ENCODE data around the gene REXO5. TPM values are rescaled to one million over a fixed set of nuclear protein-coding genes. Genes with fewer than 3 reads are reported as not detected.

REXO5 gene
- total RNA-seq, 1 experiment from 2014 or later = 4.0 TPM

GRCh38 chr16:20871258-20871657 is 64.9 kb downstream of the REXO5 start:
- 0 out of 2 replicates have a peak, but pooled peaks cover 4% of the 10 kb centered on the region for H4K20me1 ChIP-seq (ENCODE audit: low read length)
- H3K27ac ChIP-seq (ENCODE audit: low read length) = no peak overlapping the region
- H3K9me3 ChIP-seq (ENCODE audit: low read length) = no peaks in the 10 kb centered on the region
- intact Hi-C loops (cut with micrococcal nuclease) = no loop called here
- no peak overlapping the region for H2AFZ ChIP-seq (ENCODE audit: low read length)
- H3K4me1 ChIP-seq (ENCODE audit: insufficient read depth, low read length) = peaks cover 12% of the 10 kb centered on the region
- H3F3A ChIP-seq (ENCODE audit: low read length, unreplicated experiment) = no peaks in the 10 kb centered on the region
- POLR2A ChIA-PET (ENCODE audit: unreplicated experiment) = no interaction called here
- H3K79me2 ChIP-seq (ENCODE audit: low read length) = peaks cover 94% of the 10 kb centered on the region
- H3K4me2 ChIP-seq (ENCODE audit: low read length) = no peak overlapping the region
- no peak overlapping the region for H3K9ac ChIP-seq (ENCODE audit: low read length)
- no peaks in the 10 kb centered on the region for H3K27me3 ChIP-seq (ENCODE audit: low read length)
- TF ChIP-seq EZH2 (IDR thresholded peaks at IDR 0.05; ENCODE audit: low read length, unreplicated experiment) = no peak
- CTCF ChIA-PET = no interaction called here
- no TSS peak for BruUV-seq (replicated peaks)
- no peaks in the 10 kb centered on the region for H3K36me3 ChIP-seq (ENCODE audit: low read depth, low read length)
- DNase-seq = no peak
- no peak for ATAC-seq
- H3K4me3 ChIP-seq (ENCODE audit: low read length) = no peak overlapping the region
- H3K9me2 ChIP-seq (replicated peaks; ENCODE audit: low read length) = no peaks in the 10 kb centered on the region

GRCh38 chr16:20871941-20872815 is 65.9 kb downstream of the REXO5 start:
- POLR2A ChIA-PET (ENCODE audit: unreplicated experiment) = no interaction called here
- no peak overlapping the region for H2AFZ ChIP-seq (ENCODE audit: low read length)
- no peaks in the 10 kb centered on the region for H3K9me2 ChIP-seq (replicated peaks; ENCODE audit: low read length)
- ATAC-seq (no peak), DNase-seq (no peak)
- H3K36me3 ChIP-seq (ENCODE audit: low read depth, low read length) = no peaks in the 10 kb centered on the region; the same call in 1 of the 2 replicates
- 0 out of 2 replicates have a peak, but pooled peaks cover 4% of the 10 kb centered on the region for H4K20me1 ChIP-seq (ENCODE audit: low read length)
- H3K4me3 ChIP-seq (ENCODE audit: low read length) = no peak overlapping the region
- no TSS peak for BruUV-seq (replicated peaks)
- H3K9ac ChIP-seq (ENCODE audit: low read length) = no peak overlapping the region
- H3K79me2 ChIP-seq (ENCODE audit: low read length) = peaks cover 94% of the 10 kb centered on the region
- no peaks in the 10 kb centered on the region for H3F3A ChIP-seq (ENCODE audit: low read length, unreplicated experiment)
- TF ChIP-seq CTCF (conservative IDR thresholded peaks at IDR 0.05; ENCODE audit: low read depth, low read length) = no peak
- no peak for TF ChIP-seq EZH2 (IDR thresholded peaks at IDR 0.05; ENCODE audit: low read length, unreplicated experiment)
- no peak for TF ChIP-seq EZH2phosphoT487 (IDR thresholded peaks at IDR 0.05; ENCODE audit: borderline replicate concordance, low read length)
- no peaks in the 10 kb centered on the region for H3K27me3 ChIP-seq (ENCODE audit: low read length)
- H3K4me1 ChIP-seq (ENCODE audit: insufficient read depth, low read length) = peaks cover 5% of the 10 kb centered on the region
- no peak overlapping the region for H3K4me2 ChIP-seq (ENCODE audit: low read length)
- CTCF ChIA-PET = no interaction called here
- H3K27ac ChIP-seq (ENCODE audit: low read length) = no peak overlapping the region
- intact Hi-C loops (cut with micrococcal nuclease) = no loop called here
- H3K9me3 ChIP-seq (ENCODE audit: low read length) = no peaks in the 10 kb centered on the region

GRCh38 chr16:20873331-20873730 is 67.0 kb downstream of the REXO5 start:
- ATAC-seq (no peak), DNase-seq (no peak)
- Histone ChIP-seq H3K27me3 (ENCODE audit: low read length) (no peaks in the 10 kb centered on the region), H4K20me1 (ENCODE audit: low read length) (0 out of 2 replicates have a peak, but pooled peaks cover 4% of the 10 kb centered on the region), H3K4me1 (ENCODE audit: insufficient read depth, low read length) (peaks cover 6% of the 10 kb centered on the region), H3K4me3 (ENCODE audit: low read length) (no peak overlapping the region), H3K36me3 (ENCODE audit: low read depth, low read length) (peaks cover 4% of the 10 kb centered on the region; the same call in 1 of the 2 replicates), H3K27ac (ENCODE audit: low read length) (no peak overlapping the region), H2AFZ (ENCODE audit: low read length) (no peak overlapping the region), H3K79me2 (ENCODE audit: low read length) (peaks cover 94% of the 10 kb centered on the region), H3K9me2 (replicated peaks; ENCODE audit: low read length) (no peaks in the 10 kb centered on the region), H3K9me3 (ENCODE audit: low read length) (no peaks in the 10 kb centered on the region), H3F3A (ENCODE audit: low read length, unreplicated experiment) (no peaks in the 10 kb centered on the region), H3K4me2 (ENCODE audit: low read length) (no peak overlapping the region), H3K9ac (ENCODE audit: low read length) (no peak overlapping the region)
- ChIA-PET POLR2A (ENCODE audit: unreplicated experiment) (no interaction called here), CTCF (no interaction called here)
- intact Hi-C loops (cut with micrococcal nuclease) = no loop called here
- BruUV-seq (replicated peaks) = no TSS peak
- TF ChIP-seq CTCF (conservative IDR thresholded peaks at IDR 0.05; ENCODE audit: low read depth, low read length) (no peak), EZH2phosphoT487 (IDR thresholded peaks at IDR 0.05; ENCODE audit: borderline replicate concordance, low read length) (no peak), EZH2 (IDR thresholded peaks at IDR 0.05; ENCODE audit: low read length, unreplicated experiment) (no peak)
